SU-DHL-6 (cell line): Measurements from ENCODE around the gene NELL2.

Experiments used
- H2AFZ ChIP-seq: fragments of 200-600 bp; sonication (generic); 2 replicates; pipeline ENCODE4 v1.6.1; 2014; ENCODE audit warnings: low read depth, mild to moderate bottlenecking, moderate library complexity, mixed read lengths, antibody characterized with exemption, low read length; ENCODE audit not compliant: severe bottlenecking
- H3F3A ChIP-seq: fragments of 200-600 bp; shearing (Covaris generic); 2 replicates; pipeline ENCODE4 v1.6.0; 2016; ENCODE audit warnings: antibody characterized with exemption, mild to moderate bottlenecking; ENCODE audit not compliant: insufficient read depth
- H3K27ac ChIP-seq: fragments of 200-600 bp; sonication (generic); 2 replicates; pipeline ENCODE4 v1.5.1; 2016; ENCODE audit warnings: low read depth, mild to moderate bottlenecking, low read length, moderate library complexity, mixed read lengths
- H3K27me3 ChIP-seq: fragments of 200-600 bp; sonication (generic), shearing (Covaris generic); 2 replicates; pipeline ENCODE4 v1.6.0; 2014; ENCODE audit warnings: mild to moderate bottlenecking, low read length
- H3K36me3 ChIP-seq: fragments of 200-600 bp; sonication (generic); 2 replicates; pipeline ENCODE4 v1.6.1; 2014; ENCODE audit warnings: mild to moderate bottlenecking, low read length, mixed read lengths
- H3K4me2 ChIP-seq: fragments of 300-600, 200-600 bp; shearing (Covaris generic), sonication (generic); 2 replicates; pipeline ENCODE4 v1.6.0; 2014; ENCODE audit warnings: low read length, low read depth, mild to moderate bottlenecking; ENCODE audit not compliant: poor library complexity, severe bottlenecking
- H3K4me3 ChIP-seq: fragments of 200-600 bp; sonication (generic); 2 replicates; pipeline ENCODE4 v1.5.1; 2014; ENCODE audit warnings: antibody characterized with exemption, low read length, mild to moderate bottlenecking, mixed read lengths; ENCODE audit not compliant: insufficient read depth, poor library complexity, severe bottlenecking
- H3K79me2 ChIP-seq: fragments of 200-600 bp; sonication (generic); 2 replicates; pipeline ENCODE4 v1.6.1; 2014; ENCODE audit warnings: mild to moderate bottlenecking, low read length, moderate library complexity; ENCODE audit not compliant: insufficient read depth
- H3K9ac ChIP-seq: fragments of 200-600 bp; sonication (generic); 2 replicates; pipeline ENCODE4 v1.7.0; 2014; ENCODE audit warnings: mild to moderate bottlenecking, low read length
- H3K9me2 ChIP-seq: fragments of 200-600 bp; sonication (generic); replicated peaks from 2 replicates; pipeline ENCODE4 v1.6.1; 2014; ENCODE audit warnings: low read length; ENCODE audit not compliant: insufficient read depth
- H3K9me3 ChIP-seq: fragments of 200-600 bp; sonication (generic); 2 replicates; pipeline ENCODE4 v1.6.1; 2014; ENCODE audit warnings: low read length, mixed read lengths; ENCODE audit not compliant: insufficient read depth
- H4K20me1 ChIP-seq: fragments of 200-600 bp; sonication (generic); 2 replicates; pipeline ENCODE4 v1.6.1; 2014; ENCODE audit warnings: low read depth, mild to moderate bottlenecking, antibody characterized with exemption, low read length, moderate library complexity, mixed read lengths
- EZH2phosphoT487 ChIP-seq: fragments of 200-600 bp; sonication (generic), shearing (Covaris generic); conservative IDR thresholded peaks from 2 replicates; pipeline ENCODE4 v1.6.1; 2018; ENCODE audit warnings: mild to moderate bottlenecking, antibody characterized with exemption, low read length, moderate library complexity, mixed read lengths
- TF ChIP-seq, protein P1 (sequence below): fragments of 200-600 bp; sonication (generic); IDR thresholded peaks from one replicate; pipeline ENCODE4 v1.5.1; 2017; ENCODE audit warnings: antibody characterized with exemption, mild to moderate bottlenecking, low read length, moderate library complexity; ENCODE audit not compliant: insufficient read depth, poor library complexity, severe bottlenecking

The NELL2 gene

DNA sequence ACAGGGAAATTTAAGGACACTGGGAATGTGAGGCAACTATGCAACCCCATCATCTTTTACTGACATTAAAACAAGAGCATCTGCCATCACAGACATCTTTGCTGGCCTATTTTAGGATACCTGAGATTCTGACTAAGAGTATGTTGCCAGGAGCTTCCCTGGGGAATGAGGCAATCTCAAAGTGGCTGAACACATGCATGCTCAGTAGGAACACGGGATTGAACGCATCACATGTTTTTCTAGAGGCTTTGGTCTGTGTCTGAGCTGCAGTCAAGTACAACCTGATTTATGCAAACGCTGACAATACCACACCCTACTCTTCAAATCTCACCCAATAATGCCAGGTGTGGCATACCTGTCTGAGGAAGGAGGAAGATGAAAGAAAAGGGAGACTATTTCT lies 416.5 kb downstream of the NELL2 start:
- no peak for TF ChIP-seq EZH2phosphoT487
- TF ChIP-seq, protein P1, sequence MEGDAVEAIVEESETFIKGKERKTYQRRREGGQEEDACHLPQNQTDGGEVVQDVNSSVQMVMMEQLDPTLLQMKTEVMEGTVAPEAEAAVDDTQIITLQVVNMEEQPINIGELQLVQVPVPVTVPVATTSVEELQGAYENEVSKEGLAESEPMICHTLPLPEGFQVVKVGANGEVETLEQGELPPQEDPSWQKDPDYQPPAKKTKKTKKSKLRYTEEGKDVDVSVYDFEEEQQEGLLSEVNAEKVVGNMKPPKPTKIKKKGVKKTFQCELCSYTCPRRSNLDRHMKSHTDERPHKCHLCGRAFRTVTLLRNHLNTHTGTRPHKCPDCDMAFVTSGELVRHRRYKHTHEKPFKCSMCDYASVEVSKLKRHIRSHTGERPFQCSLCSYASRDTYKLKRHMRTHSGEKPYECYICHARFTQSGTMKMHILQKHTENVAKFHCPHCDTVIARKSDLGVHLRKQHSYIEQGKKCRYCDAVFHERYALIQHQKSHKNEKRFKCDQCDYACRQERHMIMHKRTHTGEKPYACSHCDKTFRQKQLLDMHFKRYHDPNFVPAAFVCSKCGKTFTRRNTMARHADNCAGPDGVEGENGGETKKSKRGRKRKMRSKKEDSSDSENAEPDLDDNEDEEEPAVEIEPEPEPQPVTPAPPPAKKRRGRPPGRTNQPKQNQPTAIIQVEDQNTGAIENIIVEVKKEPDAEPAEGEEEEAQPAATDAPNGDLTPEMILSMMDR = no peak
- H3K4me3 ChIP-seq = no peak overlapping the region
- H3K9me3 ChIP-seq = no peaks in the 10 kb centered on the region
- no peaks in the 10 kb centered on the region for H3K9me2 ChIP-seq
- no peaks in the 10 kb centered on the region for H3K79me2 ChIP-seq
- H2AFZ ChIP-seq = no peak overlapping the region
- H3K4me2 ChIP-seq = no peak overlapping the region
- H3K36me3 ChIP-seq = no peaks in the 10 kb centered on the region
- H3F3A ChIP-seq = no peaks in the 10 kb centered on the region
- no peak overlapping the region for H3K27ac ChIP-seq
- no peak overlapping the region for H3K9ac ChIP-seq
- no peaks in the 10 kb centered on the region for H4K20me1 ChIP-seq
- H3K27me3 ChIP-seq = no peaks in the 10 kb centered on the region
